GM23248 (cell line): ENCODE data around the gene DPP10. TPM values are rescaled to one million over a fixed set of nuclear protein-coding genes. Genes with fewer than 3 reads are reported as not detected.

Experiments used
- DNase-seq: peaks from one replicate; pipeline ENCODE4 v3.0.0-alpha.2; 2015
- H2AFZ ChIP-seq: fragments of 200-600 bp; sonication (generic); 2 replicates; pipeline ENCODE4 v1.6.1; 2016; ENCODE audit warnings: antibody characterized with exemption
- H3F3A ChIP-seq: fragments of 200-600 bp; sonication (generic); 2 replicates; pipeline ENCODE4 v1.6.1; 2016; ENCODE audit warnings: mild to moderate bottlenecking, antibody characterized with exemption, mixed run types; ENCODE audit not compliant: insufficient read depth
- H3K27ac ChIP-seq: fragments of 200-600 bp; sonication (generic); 2 replicates; pipeline ENCODE4 v1.5.1; 2016; ENCODE audit warnings: mild to moderate bottlenecking
- H3K27me3 ChIP-seq: fragments of 200-600 bp; sonication (generic); replicated peaks from 2 replicates; pipeline ENCODE4 v1.6.1; 2016; ENCODE audit warnings: mild to moderate bottlenecking; ENCODE audit not compliant: insufficient read depth
- H3K36me3 ChIP-seq: fragments of 200-600 bp; sonication (generic); 2 replicates; pipeline ENCODE4 v1.6.1; 2016; ENCODE audit warnings: low read depth, mild to moderate bottlenecking
- H3K4me1 ChIP-seq: fragments of 200-600 bp; sonication (generic); 2 replicates; pipeline ENCODE4 v1.6.1; 2016; ENCODE audit warnings: mild to moderate bottlenecking; ENCODE audit not compliant: insufficient read depth
- H3K4me2 ChIP-seq: fragments of 200-600 bp; sonication (generic); one replicate; pipeline ENCODE4 v1.6.1; 2016; ENCODE audit warnings: mild to moderate bottlenecking; ENCODE audit not compliant: unreplicated experiment
- H3K4me3 ChIP-seq: fragments of 200-600 bp; sonication (generic); 2 replicates; pipeline ENCODE4 v1.5.1; 2016; ENCODE audit warnings: mild to moderate bottlenecking
- H3K79me2 ChIP-seq: fragments of 200-600 bp; sonication (generic); 2 replicates; pipeline ENCODE4 v1.6.1; 2016; ENCODE audit warnings: mild to moderate bottlenecking; ENCODE audit not compliant: insufficient read depth
- H3K9ac ChIP-seq: fragments of 200-600 bp; sonication (generic); 2 replicates; pipeline ENCODE4 v1.6.1; 2016; ENCODE audit warnings: mild to moderate bottlenecking
- H3K9me2 ChIP-seq: fragments of 200-600 bp; sonication (generic); 2 replicates; pipeline ENCODE4 v1.6.1; 2016; ENCODE audit warnings: mixed run types, mild to moderate bottlenecking, moderate library complexity; ENCODE audit not compliant: insufficient read depth
- H3K9me3 ChIP-seq: fragments of 200-600 bp; sonication (generic); one replicate; pipeline ENCODE4 v1.6.1; 2017; ENCODE audit warnings: low read depth
- H4K20me1 ChIP-seq: fragments of 200-600 bp; sonication (generic); 2 replicates; pipeline ENCODE4 v1.6.0; 2016; ENCODE audit not compliant: insufficient read depth
- EZH2 ChIP-seq: fragments of 200-600 bp; sonication (generic); IDR thresholded peaks from 2 replicates; pipeline ENCODE4 v1.6.1; 2018; ENCODE audit warnings: antibody characterized with exemption, mild to moderate bottlenecking; ENCODE audit not compliant: insufficient read depth, poor library complexity, severe bottlenecking
- EZH2phosphoT487 ChIP-seq: fragments of 200-600 bp; sonication (generic); IDR thresholded peaks from 2 replicates; pipeline ENCODE4 v1.6.1; 2018; ENCODE audit warnings: antibody characterized with exemption, moderate library complexity, mild to moderate bottlenecking, low read depth; ENCODE audit not compliant: insufficient read depth
- WGBS, 2 experiments: methylation state at CpG; one replicate each; pipeline ENCODE4 v1.1.6; 2015 to 2017; ENCODE audit warnings: low lambda C conversion rate in 2 of 2, low coverage in 1 of 2; ENCODE audit errors: missing lambda C conversion rate in 2 of 2; 5-methylcytosine and 5-hydroxymethylcytosine counted together
- in situ Hi-C: fragments of 300-500 bp; cut with MboI; formaldehyde crosslinking; loops from 2 replicates; pipeline ENCODE4 v1.15.0; 2020
- polyA plus RNA-seq: library from polyadenylated mRNA; unstranded; fragments of >200 nt; fragmentation: Nextera tagmentation; extraction: Ambion mirVana; gene quantifications from 2 replicates; pipeline ENCODE4 v1.2.1, GENCODE V29; 2016
- total RNA-seq: library from RNA; depleted of rRNA; stranded (reverse); fragments of >200 nt; shearing (Covaris generic); gene quantifications from 2 replicates; pipeline ENCODE4 v1.2.3, GENCODE V29; 2014

DPP10 gene
- total and polyA plus RNA-seq, 2 experiments from 2014 or later, result not detected

- TF ChIP-seq EZH2 (no peak), EZH2phosphoT487 (no peak)
- Histone ChIP-seq H3K27me3 (no peaks in the 10 kb centered on the region), H3K9ac (no peak overlapping the region), H3K9me2 (no peaks in the 10 kb centered on the region), H3K4me2 (no peak overlapping the region), H4K20me1 (no peaks in the 10 kb centered on the region), H3K79me2 (no peaks in the 10 kb centered on the region), H3F3A (no peaks in the 10 kb centered on the region), H3K27ac (no peak overlapping the region), H2AFZ (no peak overlapping the region), H3K4me3 (no peak overlapping the region), H3K9me3 (no peaks in the 10 kb centered on the region), H3K4me1 (no peaks in the 10 kb centered on the region), H3K36me3 (no peaks in the 10 kb centered on the region)
- no peak for DNase-seq
- in situ Hi-C loops, result no loop called here
- WGBS, 2 experiments, result 14 to 15% methylated on average over 7 of the region's 7 CpGs
Measured at GRCh38 chr2:114610677-114611076, 168.2 kb downstream of the DPP10 start.

GRCh38 chr2:114614592-114614991 lies 172.2 kb downstream of the DPP10 start:
- DNase-seq, result no peak
- H2AFZ ChIP-seq, result no peak overlapping the region
- TF ChIP-seq EZH2 (no peak), EZH2phosphoT487 (no peak)
- no peaks in the 10 kb centered on the region for H3K9me2 ChIP-seq
- 20 to 23% methylated on average over 4 of the region's 4 CpGs for WGBS, 2 experiments
- H3K4me2 ChIP-seq, result no peak overlapping the region
- no peaks in the 10 kb centered on the region for H3K27me3 ChIP-seq
- no peaks in the 10 kb centered on the region for H4K20me1 ChIP-seq
- H3F3A ChIP-seq, result no peaks in the 10 kb centered on the region
- in situ Hi-C loops, result no loop called here
- no peaks in the 10 kb centered on the region for H3K9me3 ChIP-seq
- no peaks in the 10 kb centered on the region for H3K36me3 ChIP-seq
- H3K4me1 ChIP-seq, result no peaks in the 10 kb centered on the region
- no peak overlapping the region for H3K9ac ChIP-seq
- no peaks in the 10 kb centered on the region for H3K79me2 ChIP-seq
- H3K4me3 ChIP-seq, result no peak overlapping the region
- no peak overlapping the region for H3K27ac ChIP-seq

GRCh38 chr2:114628481-114628880 lies 186.0 kb downstream of the DPP10 start:
- Histone ChIP-seq H3K4me1 (no peaks in the 10 kb centered on the region), H3K9me2 (no peaks in the 10 kb centered on the region), H2AFZ (no peak overlapping the region), H3K4me2 (no peak overlapping the region), H4K20me1 (no peaks in the 10 kb centered on the region), H3K79me2 (no peaks in the 10 kb centered on the region), H3K27me3 (no peaks in the 10 kb centered on the region), H3K27ac (no peak overlapping the region), H3K36me3 (no peaks in the 10 kb centered on the region), H3F3A (no peaks in the 10 kb centered on the region), H3K9ac (no peak overlapping the region), H3K9me3 (no peaks in the 10 kb centered on the region), H3K4me3 (no peak overlapping the region)
- TF ChIP-seq EZH2 (no peak), EZH2phosphoT487 (no peak)
- in situ Hi-C loops, result no loop called here
- 35 to 36% methylated on average over 7 of the region's 7 CpGs for WGBS, 2 experiments
- no peak for DNase-seq

GRCh38 chr2:114631146-114631545 lies 188.7 kb downstream of the DPP10 start:
- H3K4me1 ChIP-seq, result no peaks in the 10 kb centered on the region
- H3K27me3 ChIP-seq, result no peaks in the 10 kb centered on the region
- H3K36me3 ChIP-seq, result no peaks in the 10 kb centered on the region
- in situ Hi-C loops, result no loop called here
- no peaks in the 10 kb centered on the region for H3K9me3 ChIP-seq
- H3K4me2 ChIP-seq, result no peak overlapping the region
- no peak overlapping the region for H2AFZ ChIP-seq
- no peak overlapping the region for H3K4me3 ChIP-seq
- no peaks in the 10 kb centered on the region for H3K79me2 ChIP-seq
- no peak overlapping the region for H3K27ac ChIP-seq
- TF ChIP-seq EZH2phosphoT487, result no peak
- no peak for TF ChIP-seq EZH2
- no peak for DNase-seq
- 8 to 14% methylated on average over 6 of the region's 6 CpGs for WGBS, 2 experiments
- H4K20me1 ChIP-seq, result no peaks in the 10 kb centered on the region
- H3K9ac ChIP-seq, result no peak overlapping the region
- no peaks in the 10 kb centered on the region for H3F3A ChIP-seq
- no peaks in the 10 kb centered on the region for H3K9me2 ChIP-seq
